AG04449 (cell line): ENCODE results near the gene COLGALT1.

Source experiments
- CTCF ChIA-PET: fragments of 350-600 bp; formaldehyde crosslinking; extraction: SDS; loops from one replicate; lab custom pipeline; 2021; ENCODE audit warnings: antibody characterized with exemption; lab: Yijun Ruan, JAX
- POLR2A ChIA-PET: fragments of 400-600, 350-600 bp; formaldehyde crosslinking; extraction: SDS; loops from one replicate; lab custom pipeline; 2020; ENCODE audit warnings: antibody characterized with exemption, inconsistent platforms; lab: Yijun Ruan, JAX
- DNase-seq: peaks from one replicate; pipeline ENCODE4 v3.0.0-alpha.2; 2010; ENCODE audit warnings: low read depth, low spot score
- H3K4me3 ChIP-seq: 2 replicates; pipeline ENCODE4 v1.5.1; 2011; ENCODE audit warnings: low read depth, mild to moderate bottlenecking, control low read depth, low read length
- CTCF ChIP-seq: IDR thresholded peaks from one replicate; pipeline ENCODE4 v1.5.1; 2011; ENCODE audit warnings: mild to moderate bottlenecking, moderate library complexity, low read length, control low read depth, inconsistent platforms; ENCODE audit not compliant: insufficient read depth; ENCODE audit errors: missing control alignments

The COLGALT1 gene

DNA sequence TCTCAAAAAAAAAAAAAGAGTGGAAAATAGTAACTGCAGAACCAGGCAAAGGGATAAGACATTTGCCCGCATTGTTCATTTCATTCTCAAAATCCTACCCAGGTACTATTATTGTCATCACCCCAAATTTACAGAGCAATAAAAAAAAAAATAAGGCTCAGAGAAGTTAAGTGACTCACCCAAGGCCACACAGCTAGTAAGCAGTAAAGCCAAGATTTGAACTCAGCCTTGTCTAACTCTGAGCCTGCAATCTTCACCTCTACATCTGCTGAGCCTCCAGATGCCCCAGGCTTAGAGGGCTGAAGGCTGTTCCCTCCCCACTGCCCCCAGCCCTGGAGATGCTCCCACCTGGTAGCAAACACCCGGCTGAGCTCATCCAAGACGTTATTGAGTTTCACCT is 71.7 kb downstream of the COLGALT1 start:
- no peak overlapping the region for H3K4me3 ChIP-seq
- POLR2A ChIA-PET = no interaction called here
- CTCF ChIA-PET = interaction anchor here (0.6 to 0.7 kb wide), 2 partner anchors 53 to 186 kb away, joined by 3 read pairs; no protein-coding TSS in a partner anchor
- no peak for DNase-seq
- TF ChIP-seq CTCF = no peak

DNA sequence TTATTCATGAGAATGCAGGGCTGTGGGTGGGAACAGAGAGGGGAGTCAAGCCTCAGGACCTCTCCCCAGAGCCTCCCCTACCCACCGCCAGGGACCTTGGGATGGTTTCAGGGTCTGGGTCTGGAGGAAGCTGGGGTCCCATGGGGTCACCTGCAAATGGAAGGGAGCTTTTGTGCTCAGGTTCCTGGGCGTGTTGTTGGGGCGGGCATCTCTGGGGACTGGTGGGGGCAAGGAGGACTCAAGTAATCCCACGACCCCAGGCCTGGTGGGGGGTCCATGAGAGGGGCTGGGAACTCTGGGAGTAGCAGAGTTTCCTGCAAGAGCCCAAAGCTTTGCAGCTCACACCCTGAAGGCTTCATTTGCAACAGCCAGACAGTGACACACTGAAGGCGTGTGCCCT is 72.5 kb downstream of the COLGALT1 start:
- no peak for TF ChIP-seq CTCF
- no peak for DNase-seq
- ChIA-PET POLR2A (no interaction called here), CTCF (interaction anchor here (0.6 to 1.0 kb wide), 2 partner anchors 22 to 185 kb away, joined by 3 to 4 read pairs; no protein-coding TSS in a partner anchor)
- H3K4me3 ChIP-seq = no peak overlapping the region

GRCh38 chr19:17629760-17630159 is 74.3 kb downstream of the COLGALT1 start:
- no peak for DNase-seq
- H3K4me3 ChIP-seq = no peak overlapping the region
- ChIA-PET POLR2A (no interaction called here), CTCF (no interaction called here)
- TF ChIP-seq CTCF = no peak

GRCh38 chr19:17632577-17632976 is 77.1 kb downstream of the COLGALT1 start:
- ChIA-PET POLR2A (no interaction called here), CTCF (no interaction called here)
- no peak for TF ChIP-seq CTCF
- DNase-seq = no peak
- no peak overlapping the region for H3K4me3 ChIP-seq
